Brain microvascular endothelial cell (primary cell): ENCODE measurements around the gene REXO1.
A peak's percentile ranks its signal among the peaks of the same experiment; 100 is the strongest.

Experiments used
- DNase-seq: peaks from one replicate; pipeline ENCODE4 v3.0.0-alpha.2; 2020
- H3K27ac ChIP-seq: fragments of 250-450 bp; sonication (Bioruptor Pico); 2 replicates; pipeline ENCODE4 v1.5.1; 2020; ENCODE audit warnings: mild to moderate bottlenecking, moderate library complexity
- H3K27me3 ChIP-seq: fragments of 250-450 bp; sonication (Bioruptor Pico); replicated peaks from 2 replicates; pipeline ENCODE4 v1.5.1; 2020; ENCODE audit warnings: mild to moderate bottlenecking
- H3K36me3 ChIP-seq: fragments of 250-450 bp; sonication (Bioruptor Pico); replicated peaks from 2 replicates; pipeline ENCODE4 v1.5.1; 2020; ENCODE audit warnings: mild to moderate bottlenecking
- H3K4me3 ChIP-seq: 2 replicates; pipeline ENCODE4 v1.5.1; 2011; ENCODE audit warnings: low read depth, mild to moderate bottlenecking, control low read depth, low read length, moderate library complexity
- in situ Hi-C: cut with HindIII; loops from 2 replicates; pipeline ENCODE4 v1.10.0; 2017; ENCODE audit warnings: low sequenced_read_pairs, low pct_ligation_motif_present
- TF ChIP-seq, protein P1 (sequence below): IDR thresholded peaks from 2 replicates; pipeline ENCODE4 v1.5.1; 2011; ENCODE audit warnings: low read depth, mild to moderate bottlenecking, moderate library complexity, low read length, control low read depth, inconsistent platforms; ENCODE audit errors: missing control alignments

The REXO1 gene

DNA sequence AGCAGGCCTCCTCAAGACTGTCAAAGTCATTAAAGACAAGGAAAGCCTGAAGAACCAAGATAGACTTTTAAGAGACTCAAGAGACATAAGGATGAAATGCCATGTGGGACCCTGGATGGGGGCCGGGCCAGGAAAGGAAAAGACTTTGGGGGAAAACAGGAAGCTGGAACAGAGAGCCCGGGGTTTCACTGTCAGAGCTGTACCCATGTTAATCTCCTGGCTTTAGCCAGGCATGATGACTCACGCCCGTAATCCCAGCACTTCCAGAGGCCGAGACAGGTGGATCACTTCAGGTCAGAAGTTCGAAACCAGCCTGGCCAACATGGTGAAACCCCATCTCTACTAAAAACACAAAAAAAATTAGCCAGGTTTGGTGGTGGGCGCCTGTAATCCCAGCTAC, 20.7 kb upstream of the REXO1 start:
- in situ Hi-C loops, result no loop called here
- no peak overlapping the region for H3K27ac ChIP-seq
- TF ChIP-seq, protein P1, sequence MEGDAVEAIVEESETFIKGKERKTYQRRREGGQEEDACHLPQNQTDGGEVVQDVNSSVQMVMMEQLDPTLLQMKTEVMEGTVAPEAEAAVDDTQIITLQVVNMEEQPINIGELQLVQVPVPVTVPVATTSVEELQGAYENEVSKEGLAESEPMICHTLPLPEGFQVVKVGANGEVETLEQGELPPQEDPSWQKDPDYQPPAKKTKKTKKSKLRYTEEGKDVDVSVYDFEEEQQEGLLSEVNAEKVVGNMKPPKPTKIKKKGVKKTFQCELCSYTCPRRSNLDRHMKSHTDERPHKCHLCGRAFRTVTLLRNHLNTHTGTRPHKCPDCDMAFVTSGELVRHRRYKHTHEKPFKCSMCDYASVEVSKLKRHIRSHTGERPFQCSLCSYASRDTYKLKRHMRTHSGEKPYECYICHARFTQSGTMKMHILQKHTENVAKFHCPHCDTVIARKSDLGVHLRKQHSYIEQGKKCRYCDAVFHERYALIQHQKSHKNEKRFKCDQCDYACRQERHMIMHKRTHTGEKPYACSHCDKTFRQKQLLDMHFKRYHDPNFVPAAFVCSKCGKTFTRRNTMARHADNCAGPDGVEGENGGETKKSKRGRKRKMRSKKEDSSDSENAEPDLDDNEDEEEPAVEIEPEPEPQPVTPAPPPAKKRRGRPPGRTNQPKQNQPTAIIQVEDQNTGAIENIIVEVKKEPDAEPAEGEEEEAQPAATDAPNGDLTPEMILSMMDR, result no peak
- no peak for DNase-seq
- no peaks in the 10 kb centered on the region for H3K27me3 ChIP-seq
- H3K4me3 ChIP-seq, result no peak overlapping the region
- H3K36me3 ChIP-seq, result peaks cover 7% of the 10 kb centered on the region

DNA sequence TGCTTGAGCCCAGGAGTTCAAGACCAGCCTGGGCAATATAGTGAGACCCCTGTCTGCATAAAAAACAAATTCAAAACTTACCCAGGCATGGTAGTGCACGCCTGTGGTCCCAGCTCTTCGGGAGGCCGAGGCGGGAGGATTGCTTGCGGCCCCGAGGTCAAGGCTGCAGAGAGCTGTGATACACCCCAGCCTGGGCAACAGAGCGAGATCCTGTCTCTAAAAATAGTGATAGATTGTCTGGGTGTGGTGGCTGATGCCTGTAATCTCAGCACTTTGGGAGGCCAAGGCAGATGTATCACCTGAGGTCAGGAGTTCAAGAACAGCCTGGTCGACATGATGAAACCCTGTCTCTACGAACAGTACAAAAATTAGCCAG, 19.1 kb upstream of the REXO1 start:
- TF ChIP-seq, protein P1, result no peak
- no peak overlapping the region for H3K4me3 ChIP-seq
- peaks cover 3% of the 10 kb centered on the region for H3K36me3 ChIP-seq
- in situ Hi-C loops, result no loop called here
- no peak overlapping the region for H3K27ac ChIP-seq
- H3K27me3 ChIP-seq, result no peaks in the 10 kb centered on the region
- DNase-seq, result no peak

DNA sequence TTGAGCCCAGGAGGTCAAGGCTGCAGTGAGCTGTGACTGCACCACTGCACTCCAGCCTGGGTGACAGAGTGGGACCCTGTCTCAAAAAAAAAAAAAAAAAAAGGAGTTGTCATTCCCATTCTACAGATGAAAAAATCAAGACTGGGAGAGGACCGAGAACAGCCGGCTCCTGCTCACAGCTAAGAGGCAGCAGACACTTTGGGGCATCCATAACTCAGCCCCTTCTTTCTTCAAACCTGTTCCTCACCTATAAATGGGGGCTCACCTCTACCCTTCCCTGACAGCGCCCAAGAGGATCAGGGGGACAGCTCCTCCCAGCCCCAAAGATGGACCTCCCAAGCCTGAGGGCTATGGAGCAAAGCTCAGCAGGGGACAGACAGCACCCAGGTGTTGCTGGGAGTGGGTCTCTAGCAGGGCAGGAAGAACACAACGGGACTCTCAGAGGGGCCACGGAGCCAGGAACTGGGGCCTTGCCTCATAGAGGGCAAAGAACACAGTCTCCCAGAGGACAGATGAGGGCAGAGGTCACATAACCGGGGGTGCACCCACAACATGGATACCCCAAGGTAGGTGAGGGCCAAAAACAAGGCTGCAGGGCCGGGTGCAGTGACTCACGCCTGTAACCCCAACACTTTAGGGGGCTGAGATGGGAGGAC, 18.5 kb upstream of the REXO1 start:
- DNase-seq, result no peak
- in situ Hi-C loops, result no loop called here
- Histone ChIP-seq H3K27me3 (no peaks in the 10 kb centered on the region), H3K36me3 (peaks cover 2% of the 10 kb centered on the region), H3K4me3 (no peak overlapping the region), H3K27ac (no peak overlapping the region)
- TF ChIP-seq, protein P1, result no peak

DNA sequence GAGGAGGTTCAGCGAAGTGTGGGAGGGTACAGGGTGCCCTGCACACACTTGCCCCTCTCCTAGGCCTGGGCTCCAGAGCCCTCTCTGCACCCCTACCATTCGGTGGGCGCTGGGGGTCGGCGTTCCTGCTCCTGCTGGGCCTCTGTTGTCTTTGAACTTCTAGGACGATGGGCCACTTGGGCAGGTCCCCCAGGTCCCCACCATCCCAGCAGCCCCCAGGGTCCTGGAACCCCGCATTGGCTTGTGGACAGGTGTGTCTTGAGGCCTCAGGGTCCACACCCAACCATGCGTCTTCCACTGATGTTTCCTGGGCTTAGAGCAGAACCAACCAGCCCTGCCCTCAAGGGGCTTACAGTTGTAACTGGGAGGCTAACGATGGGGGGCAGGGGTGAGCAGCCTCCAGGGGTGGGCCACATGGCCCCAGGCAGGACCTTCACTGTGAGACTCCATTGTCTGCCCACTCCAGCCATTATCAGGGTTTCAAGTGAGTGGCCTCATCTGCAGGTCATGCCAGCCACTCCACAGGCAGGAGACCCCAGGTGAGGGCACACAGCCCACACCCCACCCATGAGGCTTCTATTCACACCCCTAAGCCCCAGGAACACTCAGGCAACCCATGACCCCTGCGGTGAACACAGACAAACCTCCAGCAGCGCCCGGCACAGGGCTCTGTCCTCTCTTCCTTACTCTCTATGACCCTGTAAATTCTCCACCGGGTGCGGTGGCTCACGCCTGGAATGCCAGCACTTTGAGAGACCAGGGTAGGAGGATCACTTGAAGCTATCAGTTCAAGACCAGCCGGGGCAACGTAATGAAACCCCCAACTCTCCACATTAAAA, 17.1 kb upstream of the REXO1 start:
- H3K27ac ChIP-seq, result no peak overlapping the region
- no peaks in the 10 kb centered on the region for H3K27me3 ChIP-seq
- no peaks in the 10 kb centered on the region for H3K36me3 ChIP-seq
- in situ Hi-C loops, result no loop called here
- H3K4me3 ChIP-seq, result peak overlapping the region; percentile 70
- TF ChIP-seq, protein P1, result no peak
- no peak for DNase-seq

DNA sequence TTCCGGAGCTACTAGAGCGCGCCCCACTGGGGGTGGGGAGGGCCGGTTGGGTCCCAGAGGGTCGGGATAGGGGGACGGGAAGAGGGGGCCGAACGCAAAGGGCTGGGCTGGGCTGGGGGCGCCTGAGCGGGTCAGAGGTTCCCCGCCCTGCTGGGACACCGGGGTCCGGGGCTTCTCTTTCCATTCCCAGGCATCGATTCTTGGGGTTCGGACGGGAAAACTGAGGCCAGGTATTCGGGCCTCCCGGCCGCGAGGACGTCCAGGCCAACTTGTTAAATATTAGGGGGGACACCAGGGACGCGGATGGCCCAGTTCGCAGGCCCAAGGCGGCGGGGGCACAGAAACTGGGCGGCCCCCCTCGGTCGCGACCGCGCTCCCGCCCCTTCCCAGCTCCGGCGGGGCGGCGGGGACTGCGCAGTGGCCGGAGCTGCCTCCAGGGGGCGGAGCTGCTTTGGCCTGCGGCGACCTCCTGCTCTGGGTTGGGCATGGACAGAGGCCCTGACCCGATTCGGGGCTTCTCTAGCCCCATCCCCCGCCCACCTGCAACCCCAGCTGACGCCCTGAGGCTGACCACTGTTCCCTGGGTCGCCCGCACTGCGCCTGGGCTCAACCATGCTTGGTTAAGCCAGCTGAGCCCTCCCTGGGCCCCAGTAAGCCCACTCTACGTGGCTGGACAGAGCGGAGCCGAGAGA, 16.3 kb upstream of the REXO1 start:
- Histone ChIP-seq H3K4me3 (peak overlapping the region; percentile 70), H3K36me3 (no peaks in the 10 kb centered on the region), H3K27me3 (no peaks in the 10 kb centered on the region), H3K27ac (peak overlapping the region; percentile 85)
- TF ChIP-seq, protein P1, result peak; percentile 71
- DNase-seq, result no peak
- in situ Hi-C loops, result no loop called here
